Stimulated activated CD4-positive, alpha-beta T cell treated with anti-CD3 and anti-CD28 coated beads, Interleukin-12 subunit alpha, Interleukin-12 subunit beta, amount 100 ng/mL, for 48 hours (primary cell): ENCODE results near the gene CAPN9.

ENCODE experiments used
- DNase-seq, 3 donors: peaks; one replicate each; pipeline ENCODE4 v3.0.0-alpha.2; 2020; ENCODE audit warnings: low read depth in 2 of 3, low spot score in 1 of 3

CAPN9 gene

DNA sequence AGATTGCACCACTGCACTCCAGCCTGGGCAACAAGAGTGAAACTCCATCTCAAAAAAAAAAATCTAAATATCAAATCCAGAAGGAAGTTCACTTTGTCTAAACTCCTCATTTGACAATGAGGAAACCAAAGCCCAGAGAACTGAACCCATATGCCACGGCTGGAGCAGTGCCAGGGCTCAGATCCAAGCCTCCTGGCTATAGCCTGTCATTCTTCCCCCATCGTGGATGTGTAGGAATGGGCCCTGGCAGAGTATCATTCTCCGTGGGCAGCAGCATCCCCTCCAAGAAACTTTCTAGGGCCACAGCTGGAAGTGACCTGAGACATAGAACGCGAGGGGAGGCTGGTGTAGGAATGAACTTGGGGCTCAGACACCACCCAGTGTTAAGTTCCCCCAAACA lies 47.2 kb downstream of the CAPN9 start:
- no peak for DNase-seq

DNA sequence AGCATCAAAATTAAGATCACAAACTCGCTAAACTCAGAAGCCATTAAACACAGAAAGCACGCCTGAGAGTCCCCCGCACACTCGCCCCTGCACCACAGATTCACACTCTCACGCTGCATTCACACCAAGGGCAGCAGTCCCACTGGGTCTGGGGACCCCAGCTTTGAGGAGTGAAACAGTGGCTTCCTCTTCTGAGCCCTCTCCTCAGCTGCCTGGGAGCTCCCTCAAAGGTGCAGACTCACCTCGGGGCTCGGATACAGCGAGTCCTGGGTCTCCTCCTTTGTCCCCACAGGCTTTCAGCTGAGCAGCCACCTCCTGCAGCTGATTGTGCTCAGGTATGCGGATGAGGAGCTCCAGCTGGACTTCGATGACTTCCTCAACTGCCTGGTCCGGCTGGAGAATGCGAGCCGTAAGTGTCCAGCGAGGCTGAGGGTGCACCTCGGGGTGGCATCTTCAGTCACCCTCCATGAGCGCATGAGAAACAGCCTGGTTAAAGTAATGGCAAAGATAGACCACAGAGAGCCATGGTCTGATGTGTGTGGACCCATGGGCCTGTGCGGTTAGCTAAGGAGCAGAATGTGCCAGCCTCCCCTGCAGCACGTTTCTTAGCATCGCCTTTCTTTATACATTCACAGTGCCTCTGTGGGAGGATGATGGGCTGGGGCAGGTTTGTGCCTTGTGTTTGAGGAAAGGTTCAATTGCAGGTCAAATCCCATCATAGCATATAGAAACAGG lies 47.9 kb downstream of the CAPN9 start:
- no peak for DNase-seq

DNA sequence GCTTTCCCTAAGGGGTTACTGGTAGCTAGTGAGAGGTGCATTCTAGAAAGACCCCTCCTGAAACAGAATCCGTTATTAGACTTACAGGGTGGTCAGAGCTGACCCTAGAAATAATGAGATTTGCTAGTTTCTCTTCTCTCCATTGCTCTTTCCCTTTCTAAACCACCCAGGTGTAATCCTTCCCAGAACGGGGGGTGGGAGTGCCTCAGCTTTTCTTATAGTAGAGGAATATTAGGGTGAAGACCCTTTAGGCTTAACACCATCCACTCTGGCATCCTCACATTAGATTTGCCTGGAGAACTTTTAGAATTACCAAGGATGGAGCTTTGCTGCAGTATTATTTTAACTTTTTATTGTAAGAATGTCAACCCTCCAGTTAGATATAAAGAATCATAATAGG lies 49.4 kb downstream of the CAPN9 start:
- no peak for DNase-seq

DNA sequence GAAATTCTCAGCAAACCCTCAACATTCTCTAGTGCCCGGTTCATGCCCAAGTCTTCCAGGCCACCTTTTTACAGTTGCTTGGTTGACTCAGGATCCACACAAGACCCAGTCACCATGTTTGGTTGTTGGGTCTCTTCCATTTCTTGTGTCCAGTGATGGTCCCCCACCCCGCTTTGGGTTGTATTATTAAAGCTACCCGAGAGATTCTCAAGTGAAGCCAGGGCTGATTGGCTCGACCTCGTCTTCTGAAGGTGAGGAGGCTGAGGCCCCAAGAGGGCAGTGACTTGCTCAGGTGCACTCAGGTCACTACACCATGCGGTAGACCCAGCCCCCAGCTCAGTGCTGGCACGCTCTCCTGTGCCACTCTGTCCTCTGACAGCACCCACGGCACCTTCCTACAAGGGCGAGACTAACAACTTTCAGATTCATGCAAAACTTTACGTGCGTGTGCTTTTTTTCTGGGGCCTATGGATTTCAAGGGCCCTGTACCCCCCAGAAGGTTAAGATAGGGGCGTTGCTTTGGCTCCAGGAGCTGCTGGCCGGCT lies 50.3 kb downstream of the CAPN9 start:
- no peak for DNase-seq

DNA sequence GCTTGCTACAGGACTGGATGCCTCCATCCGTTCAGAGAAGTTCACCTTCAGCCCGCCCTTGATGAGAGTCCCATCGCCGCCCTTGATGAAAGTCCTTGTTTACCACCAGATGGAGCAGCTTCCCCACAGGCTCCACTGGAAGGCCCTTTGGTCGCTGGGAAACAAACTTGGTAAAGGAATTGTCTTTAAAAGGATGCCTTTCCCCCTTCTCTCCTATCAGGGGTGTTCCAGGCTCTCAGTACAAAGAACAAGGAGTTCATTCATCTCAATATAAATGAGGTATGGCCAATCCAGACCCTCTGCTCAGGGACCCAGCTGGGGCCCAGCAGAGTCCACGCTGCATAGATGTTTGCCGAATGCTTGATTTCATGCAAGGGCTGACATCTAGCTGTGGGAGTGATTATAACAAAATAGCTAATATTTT lies 50.8 kb downstream of the CAPN9 start:
- DNase-seq, result no peak

DNA sequence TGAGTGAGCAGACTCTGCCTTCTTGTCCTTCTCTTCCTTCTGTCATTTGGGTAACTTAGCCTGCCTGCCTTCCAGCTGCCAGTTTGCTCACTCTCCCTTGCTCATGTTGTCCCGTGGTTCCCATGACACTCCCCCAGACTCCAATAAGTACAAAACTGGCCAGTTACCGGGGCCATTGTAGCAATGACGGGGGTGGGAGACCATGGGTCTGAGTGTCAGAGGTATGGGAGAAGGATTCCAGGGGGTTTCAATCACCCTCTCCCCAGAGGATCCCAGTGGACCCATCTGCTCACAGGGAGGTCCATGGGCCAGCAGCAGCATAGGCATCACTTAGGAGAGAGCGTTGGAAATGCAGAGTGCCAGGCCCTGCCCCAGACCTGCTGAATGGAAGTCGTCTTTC lies 51.3 kb downstream of the CAPN9 start:
- DNase-seq, result no peak

DNA sequence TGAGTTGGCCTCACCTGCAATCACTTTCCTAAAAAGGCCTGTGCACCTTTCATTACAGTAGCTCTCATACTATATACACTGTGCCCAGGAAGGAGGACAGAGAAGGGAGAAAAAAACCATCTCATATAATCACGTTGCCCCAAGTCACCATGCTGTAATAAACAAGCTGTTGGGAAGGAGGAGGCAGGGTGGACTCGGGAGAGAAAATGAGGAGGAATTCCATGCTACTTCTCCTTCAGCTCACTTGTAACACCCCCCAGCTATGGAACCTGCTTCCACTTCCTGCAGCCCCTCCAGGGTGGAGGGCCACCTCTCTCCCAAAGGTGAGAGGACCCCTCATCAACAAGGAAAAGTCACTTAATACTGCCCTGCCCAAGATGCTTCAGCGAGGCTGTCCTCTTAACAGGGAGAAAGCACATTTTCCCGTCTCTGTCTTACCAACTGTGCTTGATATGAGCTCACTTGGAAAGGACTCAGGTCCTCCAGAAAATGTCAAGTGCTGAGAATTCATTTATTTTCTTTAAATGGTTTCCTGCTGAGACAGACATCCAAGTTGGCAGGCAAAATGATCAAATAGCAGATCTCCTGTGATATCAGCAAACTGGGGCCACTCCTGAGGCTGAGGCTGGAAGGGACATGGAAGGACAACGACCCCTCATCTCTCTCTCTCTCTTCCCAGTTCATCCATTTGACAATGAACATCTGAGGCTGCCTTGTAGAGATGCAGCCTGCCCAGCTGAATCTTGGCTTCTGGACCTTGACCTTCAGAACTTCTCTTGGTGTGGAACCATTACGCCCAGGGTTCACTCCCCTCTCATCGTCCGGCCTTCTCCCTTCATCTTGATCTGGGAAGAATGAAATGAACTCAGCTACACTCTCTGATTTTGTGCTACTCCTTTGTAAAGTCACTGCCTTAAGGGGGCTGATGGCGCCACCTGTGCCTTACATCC lies 54.0 kb downstream of the CAPN9 start:
- no peak for DNase-seq

DNA sequence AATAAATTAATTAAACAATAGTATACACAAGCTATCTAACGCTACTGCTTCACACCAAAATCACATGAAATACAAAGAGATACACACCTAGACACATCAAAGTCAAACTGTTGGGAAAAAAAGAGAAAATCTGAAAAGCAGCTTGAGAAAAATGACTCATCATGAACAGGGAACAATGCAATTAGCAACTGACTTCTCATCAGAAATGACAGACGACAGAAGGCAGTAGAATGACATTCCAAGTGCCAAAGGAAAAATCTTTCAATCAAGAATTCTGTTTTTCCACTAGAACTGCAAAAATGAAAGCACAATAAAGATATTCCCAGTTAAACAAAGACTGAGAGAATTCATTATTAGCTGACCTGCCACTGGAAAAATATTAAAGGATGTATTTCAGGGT lies 57.2 kb downstream of the CAPN9 start:
- no peak for DNase-seq

DNA sequence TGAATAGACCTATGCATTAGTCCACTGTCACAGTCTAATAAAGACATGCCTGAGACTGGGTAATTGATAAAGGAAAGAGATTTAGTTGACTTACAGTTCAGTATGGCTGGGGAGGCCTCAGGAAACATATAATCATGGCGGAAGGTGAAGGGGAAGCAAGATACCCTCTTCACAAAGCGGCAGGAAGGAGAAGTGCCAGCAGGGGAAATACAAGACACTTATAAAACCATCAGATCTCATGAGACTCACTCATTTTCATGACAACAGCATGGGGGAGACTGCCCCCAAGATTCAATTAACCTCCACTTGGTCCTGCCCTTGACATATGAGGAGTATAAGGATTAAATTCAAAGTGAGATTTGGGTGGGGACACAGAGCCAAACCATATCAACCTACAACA lies 59.4 kb downstream of the CAPN9 start:
- DNase-seq, result no peak

DNA sequence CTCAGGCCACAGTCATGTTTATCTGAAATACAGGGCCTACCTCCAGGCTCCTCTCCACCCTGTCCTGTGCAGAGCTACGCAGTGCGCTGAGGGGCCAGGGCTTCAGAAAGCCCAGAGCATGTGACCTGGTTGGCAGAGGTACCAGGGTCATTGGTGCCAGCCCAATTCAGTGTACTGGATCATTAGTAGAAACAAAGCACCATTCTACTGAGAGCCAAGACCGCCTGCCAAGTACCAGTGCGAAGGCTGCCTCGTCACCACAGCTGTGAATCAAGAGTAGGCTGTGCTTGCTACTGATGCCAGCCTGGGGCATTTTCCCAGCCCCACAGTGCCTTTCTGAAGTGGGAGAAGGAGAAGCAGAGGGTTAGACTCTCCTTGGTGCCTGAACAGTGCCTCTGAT lies 59.8 kb downstream of the CAPN9 start:
- DNase-seq, result no peak

DNA sequence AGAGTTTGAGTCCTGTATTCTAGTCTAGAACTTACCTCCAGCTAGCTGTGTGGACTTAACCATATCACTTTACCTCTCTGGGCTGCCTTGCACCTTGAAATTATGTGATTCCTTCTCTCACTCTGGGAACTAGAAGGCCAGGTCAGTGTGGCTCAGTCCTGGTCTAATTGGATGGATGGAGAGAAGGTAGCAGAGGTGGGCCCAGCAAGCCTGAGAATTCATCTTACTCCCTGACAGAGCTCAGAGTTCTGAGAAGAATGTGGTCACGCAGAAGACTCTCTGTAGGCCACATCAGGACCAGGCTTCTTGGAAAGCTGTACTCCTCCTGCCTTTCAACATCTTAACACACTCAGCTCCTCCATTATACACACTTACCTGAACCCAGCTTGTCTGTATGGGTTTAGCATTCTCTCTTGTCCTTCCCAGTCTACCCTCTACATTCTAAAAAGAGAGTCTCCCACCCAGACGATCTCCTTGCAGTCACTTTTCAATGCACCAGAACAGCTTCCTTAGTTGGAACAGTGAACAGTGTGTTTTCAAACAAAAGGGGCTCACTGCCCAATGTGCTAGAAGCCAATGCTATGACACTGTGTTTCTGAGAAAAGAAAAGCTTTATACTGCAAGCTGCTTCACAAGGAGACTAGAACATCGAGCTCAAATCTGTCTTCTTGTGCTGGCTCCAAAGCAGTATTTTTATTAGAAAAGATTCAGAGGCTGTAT lies 60.5 kb downstream of the CAPN9 start:
- DNase-seq, result no peak

DNA sequence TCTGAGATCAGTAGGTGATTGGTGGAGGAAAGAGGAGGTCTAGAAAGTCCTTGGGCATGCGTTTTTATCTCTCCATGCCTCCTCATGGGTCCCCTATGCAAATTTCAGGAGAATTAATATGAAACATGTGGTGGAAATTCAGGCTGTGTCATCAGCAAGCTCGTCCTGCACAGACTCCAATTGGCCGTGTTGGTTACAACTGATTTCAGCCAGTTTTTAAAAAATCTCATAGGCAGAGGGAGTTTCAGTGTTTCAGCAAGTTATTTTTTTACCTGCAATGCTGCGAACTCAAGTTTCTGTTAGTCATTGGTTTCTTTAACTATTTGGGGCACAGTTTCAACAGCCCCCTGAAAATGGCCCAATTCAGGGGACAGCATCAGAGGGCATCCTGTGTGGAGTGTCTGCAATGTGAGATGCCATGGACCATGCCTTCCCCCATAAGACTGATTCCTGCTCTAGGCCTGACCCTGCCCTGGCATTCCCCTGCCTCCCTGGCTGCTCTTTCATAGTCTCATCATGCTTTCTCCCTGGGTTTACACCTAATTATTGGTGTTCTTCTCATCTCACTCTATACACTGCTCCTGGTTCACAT lies 61.2 kb downstream of the CAPN9 start:
- no peak for DNase-seq

DNA sequence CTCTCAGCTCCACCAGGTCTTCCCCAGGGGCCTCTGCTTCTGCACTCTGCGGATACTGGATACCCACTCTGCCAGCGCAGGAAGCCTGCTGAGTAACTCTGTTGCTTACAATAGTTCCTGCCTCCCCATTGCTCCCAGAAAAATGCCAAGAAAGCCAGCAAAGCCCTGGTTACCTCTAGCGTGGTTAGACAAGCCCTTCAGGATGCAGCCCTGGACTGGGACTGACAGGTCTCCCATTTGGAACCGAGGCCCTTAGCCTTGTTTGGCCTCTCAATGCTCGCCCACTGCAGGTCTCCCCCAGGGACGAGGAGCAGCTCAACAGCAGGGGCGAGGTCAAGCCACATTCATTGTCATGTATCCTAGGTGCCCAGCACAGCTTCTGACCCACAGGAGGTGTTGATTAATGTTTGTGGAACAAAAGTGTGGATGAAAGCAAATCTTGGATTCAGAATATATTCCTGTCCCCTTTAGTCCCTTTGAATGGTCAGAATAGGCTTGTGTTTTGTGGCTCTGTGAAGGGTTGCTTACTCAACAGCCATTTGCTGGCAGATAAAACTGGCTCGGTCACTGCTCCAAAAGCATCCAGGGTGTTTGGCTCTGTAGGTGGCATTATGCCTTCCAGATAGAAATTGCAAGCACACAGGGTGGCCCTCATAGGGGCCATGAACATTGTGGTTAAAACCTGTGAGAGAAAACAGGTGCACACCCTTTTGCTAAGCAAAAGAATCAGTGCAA lies 62.2 kb downstream of the CAPN9 start:
- DNase-seq, result no peak

DNA sequence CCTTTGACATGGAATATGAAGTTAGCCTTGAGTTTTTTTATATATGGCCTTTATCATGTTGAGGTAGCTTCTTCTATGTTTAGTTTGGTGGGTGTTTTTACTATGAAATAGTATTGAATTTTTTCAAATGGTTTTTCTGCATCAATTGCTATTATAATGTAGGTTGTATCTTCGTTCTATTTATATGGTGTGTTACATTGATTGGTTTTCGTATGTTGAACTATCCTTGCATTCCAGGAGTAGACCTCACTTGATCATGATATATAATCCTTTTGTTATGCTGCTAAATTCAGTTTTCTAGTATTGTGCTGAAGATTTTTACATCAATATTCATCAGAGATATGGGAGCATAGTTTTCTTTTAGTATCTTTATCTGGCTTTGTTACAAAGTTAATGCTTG lies 65.4 kb downstream of the CAPN9 start:
- no peak for DNase-seq

DNA sequence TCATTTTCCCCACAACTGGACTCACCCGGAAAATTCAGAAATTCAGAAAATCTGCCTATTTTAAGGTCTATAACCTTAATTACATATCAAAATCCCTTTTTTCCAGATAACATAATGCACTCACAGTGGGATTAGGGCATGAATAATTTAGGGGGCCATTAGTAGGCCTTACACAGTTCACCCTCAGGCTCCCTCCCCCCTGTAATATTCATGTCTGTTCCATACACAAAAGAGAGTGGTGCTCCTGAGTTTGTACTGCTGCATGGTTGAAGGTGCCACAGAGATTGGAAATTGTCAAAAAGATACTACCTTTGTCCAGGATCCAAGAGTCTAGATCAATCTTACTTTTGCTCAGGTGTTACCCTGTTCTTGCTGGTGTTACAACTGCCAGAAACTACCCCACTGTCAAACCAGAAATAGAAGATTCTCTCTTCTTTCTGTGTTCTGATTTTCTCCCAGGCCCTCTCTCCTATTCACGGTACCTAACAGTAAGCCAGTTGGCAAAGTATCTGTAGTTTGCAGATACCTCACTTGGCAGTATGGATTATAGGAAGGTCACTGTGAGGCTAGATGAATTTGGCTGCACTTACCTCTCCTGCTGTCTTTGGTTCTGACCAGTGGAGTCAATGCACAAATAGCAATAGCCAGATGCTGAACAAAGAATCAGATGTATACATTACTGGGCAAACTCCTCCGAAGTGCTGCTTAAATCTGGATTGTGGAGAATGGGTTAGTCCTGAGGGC lies 67.9 kb downstream of the CAPN9 start:
- DNase-seq, result no peak

DNA sequence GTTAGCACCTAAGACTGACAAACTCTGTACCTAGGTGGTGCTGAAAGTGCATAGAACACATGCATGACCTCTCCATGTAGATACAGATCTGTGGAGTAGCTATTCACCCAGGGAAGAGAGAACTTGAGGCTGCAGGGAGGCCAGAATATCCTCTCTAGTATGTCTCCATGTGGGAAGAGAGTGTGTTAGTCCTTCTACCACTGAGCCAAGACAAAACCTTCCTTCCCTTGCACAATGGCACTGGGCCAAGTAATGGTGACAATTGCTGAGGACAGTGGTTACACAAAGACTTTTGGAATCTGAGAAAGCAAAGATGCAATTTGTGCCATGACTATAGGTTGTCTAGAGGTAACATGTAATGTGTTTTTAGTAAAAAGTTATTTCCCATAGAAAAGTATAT lies 68.8 kb downstream of the CAPN9 start:
- DNase-seq, result no peak

DNA sequence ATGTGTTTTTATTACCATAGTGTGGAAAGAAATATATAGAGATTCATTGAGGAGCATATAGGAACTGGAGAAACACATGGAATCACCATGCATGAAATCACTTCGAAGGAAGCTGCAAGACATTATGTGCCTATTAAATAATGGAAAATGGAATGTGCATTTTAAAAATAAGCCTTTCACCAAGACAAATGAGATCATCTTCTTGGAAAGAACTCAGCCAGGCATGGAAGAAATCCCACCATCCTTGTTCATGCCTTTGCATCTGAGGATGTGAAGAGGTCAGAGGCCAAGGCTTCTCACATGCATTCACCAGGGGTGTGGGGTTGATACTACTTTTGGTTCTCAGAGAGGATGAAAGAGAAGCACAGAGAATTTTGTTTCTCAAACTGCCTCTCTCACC lies 71.2 kb downstream of the CAPN9 start:
- no peak for DNase-seq

DNA sequence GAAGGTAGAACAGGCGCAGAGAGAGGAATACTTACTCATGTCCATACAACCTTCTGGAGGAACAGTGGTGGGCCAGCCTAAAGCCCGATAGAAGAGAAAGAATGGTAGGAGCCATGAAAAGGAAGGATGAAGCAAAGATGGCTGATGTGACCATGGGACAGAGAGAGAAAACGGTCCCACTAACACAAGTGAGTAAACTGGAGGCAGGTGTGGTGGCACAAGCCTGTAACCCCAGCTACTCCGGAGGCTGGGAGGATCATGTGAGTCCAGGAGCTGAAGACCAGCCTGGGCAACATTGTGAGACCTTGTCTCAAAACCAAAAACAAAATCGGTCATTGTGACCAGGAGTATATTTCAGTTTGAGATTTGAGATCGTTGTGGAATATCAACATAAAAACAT lies 71.7 kb downstream of the CAPN9 start:
- no peak for DNase-seq

DNA sequence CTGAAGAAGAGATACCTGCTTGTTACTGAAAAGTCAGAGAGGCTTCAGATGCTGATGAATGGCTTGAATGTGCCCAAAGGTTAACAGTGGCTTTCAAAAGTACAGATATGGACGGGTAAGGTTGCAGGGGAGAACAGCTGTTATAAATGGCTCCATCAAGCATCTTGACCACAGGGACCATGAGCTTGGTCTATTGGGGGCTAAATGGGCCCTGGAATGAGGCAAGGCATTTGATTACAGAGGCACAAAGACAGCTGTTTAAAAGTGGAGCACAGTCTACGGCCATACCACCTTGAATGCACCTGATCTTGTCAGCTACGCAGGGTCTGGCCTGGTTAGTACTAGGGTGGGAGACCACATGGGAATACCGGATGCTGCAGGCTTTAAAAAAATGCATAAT lies 72.8 kb downstream of the CAPN9 start:
- DNase-seq, result no peak

DNA sequence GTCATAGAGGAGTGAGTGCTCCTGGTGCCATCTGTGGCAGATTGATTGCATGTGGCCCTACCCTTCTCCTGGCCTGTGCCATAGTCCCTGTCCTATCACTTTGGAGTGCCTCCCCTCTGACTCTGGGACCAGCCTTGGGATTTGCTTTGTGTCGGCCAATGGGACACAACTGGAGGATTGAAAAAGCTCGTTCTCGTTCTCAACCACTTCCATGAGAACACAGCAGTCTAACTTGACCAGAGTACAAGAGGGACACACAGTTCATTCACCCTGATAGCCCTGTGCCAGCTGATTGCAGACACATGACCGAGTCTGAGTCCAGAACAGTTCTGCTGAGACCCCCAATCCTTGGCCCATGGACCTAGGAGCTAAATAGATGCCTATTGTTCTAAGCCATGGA lies 73.4 kb downstream of the CAPN9 start:
- no peak for DNase-seq
